ENCODE results near the gene ETFA.
A peak's percentile ranks its signal among the peaks of the same experiment; 100 is the strongest.

ETFA gene

GRCh38 chr15:76311100-76311953 is at the start of gene ETFA:
TSS of gene ETFA (minus strand) at chr15:76311469. CDS start at chr15:76311388, 81 bp downstream.
- CTCF ChIA-PET, result interaction anchor here (1.5 kb wide), 1 partner anchor 76 kb away, joined by 5 read pairs; no protein-coding TSS in a partner anchor
- DNase-seq (ENCODE audit: extremely low spot score), result peak; percentile 100
- TF ChIP-seq CTCF (IDR thresholded peaks at IDR 0.05; ENCODE audit: control extremely low read depth, extremely low read depth, low read depth, missing control alignments), result no peak
- POLR2A ChIA-PET, result interaction anchor here (0.6 to 1.3 kb wide), 3 partner anchors 12 to 668 kb away, joined by 3 to 7 read pairs (median 6); no protein-coding TSS in a partner anchor

- DNase-seq (ENCODE audit: extremely low spot score), result no peak
- TF ChIP-seq CTCF (IDR thresholded peaks at IDR 0.05; ENCODE audit: control extremely low read depth, extremely low read depth, low read depth, missing control alignments), result no peak
- CTCF ChIA-PET, result no interaction called here
- POLR2A ChIA-PET, result no interaction called here
These were observed 49.1 kb upstream of the ETFA start for GRCh38 chr15:76360416-76360815.

- ChIA-PET CTCF (no interaction called here), POLR2A (interaction anchor here (0.5 kb wide), 1 partner anchor 23 kb away, joined by 3 read pairs; the partner anchor contains the start of gene ISL2)
- no peak for DNase-seq (ENCODE audit: extremely low spot score)
- TF ChIP-seq CTCF (IDR thresholded peaks at IDR 0.05; ENCODE audit: control extremely low read depth, extremely low read depth, low read depth, missing control alignments), result no peak
These were observed 47.9 kb upstream of the ETFA start for GRCh38 chr15:76359152-76359551.

GRCh38 chr15:76358453-76358852 is 47.2 kb upstream of the ETFA start:
- POLR2A ChIA-PET, result no interaction called here
- CTCF ChIA-PET, result no interaction called here
- DNase-seq (ENCODE audit: extremely low spot score), result no peak
- no peak for TF ChIP-seq CTCF (IDR thresholded peaks at IDR 0.05; ENCODE audit: control extremely low read depth, extremely low read depth, low read depth, missing control alignments)

GRCh38 chr15:76354823-76355440 is 43.7 kb upstream of the ETFA start:
- CTCF ChIA-PET, result interaction anchor here (0.9 to 1.0 kb wide), 2 partner anchors 47 to 169 kb away, joined by 3 read pairs; no protein-coding TSS in a partner anchor
- no peak for DNase-seq (ENCODE audit: extremely low spot score)
- TF ChIP-seq CTCF (IDR thresholded peaks at IDR 0.05; ENCODE audit: control extremely low read depth, extremely low read depth, low read depth, missing control alignments), result no peak
- POLR2A ChIA-PET, result no interaction called here

- ChIA-PET POLR2A (no interaction called here), CTCF (interaction anchor here (0.7 kb wide), 1 partner anchor 9 kb away, joined by 3 read pairs; no protein-coding TSS in a partner anchor)
- no peak for DNase-seq (ENCODE audit: extremely low spot score)
- no peak for TF ChIP-seq CTCF (IDR thresholded peaks at IDR 0.05; ENCODE audit: control extremely low read depth, extremely low read depth, low read depth, missing control alignments)
These were observed 42.6 kb upstream of the ETFA start for GRCh38 chr15:76353903-76354302.
